GM21723 (cell line): ENCODE data around the gene NOX1.

Experiments used
- ATAC-seq: cut with Tn5 transposase; IDR thresholded peaks from one replicate; pipeline ENCODE4 v1.9.1; 2021; ENCODE audit warnings: mild to moderate bottlenecking, moderate library complexity; ENCODE audit not compliant: unreplicated experiment

The NOX1 gene

DNA sequence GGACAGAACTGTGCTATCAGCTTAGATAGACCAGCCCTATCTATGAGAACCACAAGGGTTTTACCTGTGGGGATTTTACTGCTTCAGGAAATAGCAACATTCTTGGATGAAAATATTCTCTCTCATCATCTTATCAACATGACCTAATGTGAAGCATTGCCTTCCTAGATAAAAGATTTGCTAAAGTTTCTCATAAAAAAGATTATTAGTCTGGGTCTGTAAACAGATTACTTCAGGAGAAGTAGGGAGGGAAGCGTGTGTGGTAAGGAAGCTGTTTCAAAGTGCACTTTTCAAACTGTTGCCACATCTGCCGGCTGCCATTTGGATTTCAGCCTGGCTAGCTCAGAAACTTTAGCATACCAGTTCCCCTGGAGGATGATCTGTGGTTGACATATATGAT lies at the start of gene NOX1:
Gene NOX1 (minus strand): TSS at position 35 of the 400 bp plus-strand sequence. CDS start 220 bp downstream, outside the sequence.
- ATAC-seq: no peak

DNA sequence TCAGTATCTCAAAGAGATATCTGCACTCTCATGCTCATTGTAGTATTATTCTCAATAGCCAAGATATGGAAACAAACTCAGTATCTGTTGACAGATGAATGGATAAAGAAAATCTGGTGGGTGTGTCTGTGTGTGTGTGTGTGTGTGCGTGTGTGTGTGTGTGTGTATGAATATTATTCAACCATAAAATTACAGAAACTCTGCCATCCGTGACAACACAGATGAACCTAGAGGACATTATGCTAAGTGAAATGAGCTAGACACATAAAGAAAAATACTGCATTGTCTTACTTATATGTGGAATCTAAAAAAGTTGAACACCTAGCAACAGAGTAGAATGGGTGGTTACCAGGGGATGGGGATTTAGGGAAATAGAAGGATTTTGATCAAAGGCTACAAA lies 41.4 kb upstream of the NOX1 start:
- ATAC-seq: no peak

DNA sequence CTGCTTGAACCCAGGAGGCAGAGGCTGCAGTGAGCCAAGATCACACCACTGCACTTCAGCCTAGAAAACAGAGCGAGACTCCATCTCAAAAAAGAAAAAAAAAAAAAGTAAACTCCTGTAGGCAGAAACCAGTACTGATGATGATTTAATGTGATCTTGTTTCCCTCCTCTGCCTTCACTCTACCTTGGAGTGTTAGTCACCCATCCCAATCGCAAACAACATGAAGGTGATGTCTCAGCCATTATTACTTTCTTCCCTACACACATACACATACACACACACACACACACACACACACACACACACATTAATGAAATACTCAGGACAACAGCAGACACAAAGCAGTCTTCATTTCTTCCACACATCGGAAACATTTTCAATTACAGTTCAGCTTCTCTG lies 39.0 kb upstream of the NOX1 start:
- no peak for ATAC-seq

DNA sequence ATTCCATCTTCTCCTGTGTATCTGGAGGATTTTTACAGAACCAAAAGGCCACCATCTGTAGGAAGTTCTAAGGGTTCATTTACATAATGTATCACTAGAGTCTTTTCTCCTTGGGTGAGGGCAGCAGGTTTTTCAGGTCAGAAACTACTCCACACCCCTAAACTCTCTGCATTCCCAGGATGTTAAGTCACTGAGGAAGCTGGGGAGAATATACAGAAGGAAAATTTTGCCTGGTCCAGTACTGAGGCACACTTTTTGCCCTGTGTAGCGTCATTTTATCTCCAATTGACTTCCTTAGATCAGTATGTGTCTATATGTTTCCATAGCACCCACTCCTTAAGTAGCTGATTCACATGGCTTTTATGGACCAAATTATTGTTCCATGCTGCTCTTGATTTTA lies 37.6 kb upstream of the NOX1 start:
- no peak for ATAC-seq

DNA sequence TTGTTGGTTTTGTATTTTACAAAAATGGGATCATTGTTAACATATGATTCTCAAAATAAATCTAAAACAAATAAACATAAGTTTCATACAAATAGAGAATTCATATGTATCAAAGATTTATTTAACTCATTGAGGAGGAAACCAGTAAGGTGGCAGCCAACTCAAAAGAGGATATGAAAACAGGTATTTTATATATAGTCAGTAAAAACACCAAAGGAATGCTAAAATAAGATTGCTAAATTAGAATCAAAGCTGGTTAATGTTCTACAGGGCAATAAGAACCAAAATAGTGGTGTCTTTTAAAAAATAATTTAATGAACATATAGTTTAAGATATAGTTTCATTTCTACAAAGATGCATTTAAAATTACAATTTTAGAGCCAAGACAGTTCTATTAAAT lies 31.5 kb upstream of the NOX1 start:
- no peak for ATAC-seq

DNA sequence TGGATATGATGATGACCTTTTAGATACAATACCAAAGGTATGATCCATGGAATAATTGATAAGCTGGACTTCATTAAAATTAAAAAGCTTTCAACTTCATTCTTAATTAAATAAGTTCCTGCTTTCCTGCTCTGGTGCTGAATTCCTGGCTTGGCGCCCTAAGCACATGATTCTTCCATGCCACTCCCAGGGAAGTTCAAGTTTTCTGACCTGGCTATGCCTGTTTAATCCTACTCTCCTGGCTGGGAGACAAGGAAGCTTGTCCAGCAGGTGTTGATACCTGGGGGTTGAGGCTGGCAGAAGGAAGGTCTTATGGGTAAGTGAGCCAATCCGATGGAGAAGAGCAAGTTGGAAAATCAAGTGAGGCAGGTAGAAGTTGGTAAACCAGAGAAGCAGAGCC lies 30.3 kb upstream of the NOX1 start:
- no peak for ATAC-seq

DNA sequence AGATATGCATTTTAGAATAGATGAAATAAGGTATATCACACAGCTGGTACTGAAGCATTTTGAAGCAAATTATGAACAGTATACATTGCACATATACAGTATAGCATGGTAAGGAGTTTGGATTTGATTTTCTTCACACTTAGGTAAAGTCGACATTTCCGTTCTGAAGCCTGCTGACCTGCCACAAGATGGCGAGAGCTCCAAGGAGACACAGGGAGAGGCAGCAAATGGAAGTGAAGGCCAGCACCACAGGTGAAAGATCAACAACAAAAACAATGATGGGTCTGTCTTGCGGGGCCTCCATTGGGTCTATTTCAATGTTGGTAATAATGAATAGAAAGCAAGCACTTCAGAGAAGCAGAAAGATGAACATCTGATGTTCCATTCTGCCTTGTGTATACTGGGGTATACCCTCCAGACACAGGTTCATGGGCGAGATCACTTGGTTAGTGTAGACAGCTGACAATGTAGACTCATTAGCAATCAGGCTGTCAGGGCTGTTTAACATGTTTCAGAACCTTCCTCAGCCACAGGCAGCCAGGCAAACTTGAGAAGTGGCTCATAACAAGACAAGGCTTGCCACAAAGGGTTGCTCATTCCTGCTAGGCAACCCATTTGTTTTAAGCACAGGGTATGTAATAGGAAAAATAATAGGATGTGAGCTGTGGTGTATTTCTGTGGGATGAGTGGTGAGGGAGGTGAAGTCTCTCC lies 21.4 kb upstream of the NOX1 start:
- peak; percentile 68 for ATAC-seq

DNA sequence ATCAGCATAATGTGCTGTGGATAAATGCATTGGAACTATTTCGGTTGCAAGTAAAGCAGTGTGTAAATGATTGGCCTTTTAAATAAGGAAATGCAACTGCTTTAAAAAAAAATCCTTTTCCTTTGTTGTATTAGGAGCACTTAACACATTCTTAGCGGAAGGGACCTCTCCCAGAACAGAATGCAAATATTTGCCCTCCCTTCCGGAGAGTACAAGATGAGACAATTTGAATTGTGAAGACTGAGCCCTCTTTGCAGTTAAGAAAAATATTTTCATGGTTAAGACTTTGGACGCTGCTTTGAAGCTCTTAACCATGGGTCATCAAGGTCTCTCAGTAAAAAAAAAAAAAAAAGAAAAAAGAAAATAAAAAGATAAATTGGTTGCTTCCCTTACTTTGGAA lies 9.5 kb upstream of the NOX1 start:
- no peak for ATAC-seq

DNA sequence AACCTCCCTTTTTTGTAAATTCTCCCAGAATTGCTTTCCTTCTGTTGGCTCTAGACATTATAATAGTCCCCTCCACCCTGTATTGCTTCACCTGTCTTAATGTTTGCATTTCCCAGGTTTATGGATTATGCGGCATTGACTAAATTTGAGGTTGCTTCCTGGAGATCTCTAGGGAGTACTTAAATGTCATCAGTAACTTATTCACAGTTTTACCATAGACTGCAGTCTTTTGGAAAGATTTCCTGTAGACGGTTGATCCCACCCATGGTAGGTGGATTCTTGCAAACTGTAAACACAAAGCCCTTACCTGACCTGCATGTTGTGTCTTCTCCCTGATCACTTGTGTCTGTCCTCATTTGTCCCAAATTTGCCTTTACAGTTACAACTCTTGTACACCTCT lies 6.2 kb upstream of the NOX1 start:
- ATAC-seq: no peak

DNA sequence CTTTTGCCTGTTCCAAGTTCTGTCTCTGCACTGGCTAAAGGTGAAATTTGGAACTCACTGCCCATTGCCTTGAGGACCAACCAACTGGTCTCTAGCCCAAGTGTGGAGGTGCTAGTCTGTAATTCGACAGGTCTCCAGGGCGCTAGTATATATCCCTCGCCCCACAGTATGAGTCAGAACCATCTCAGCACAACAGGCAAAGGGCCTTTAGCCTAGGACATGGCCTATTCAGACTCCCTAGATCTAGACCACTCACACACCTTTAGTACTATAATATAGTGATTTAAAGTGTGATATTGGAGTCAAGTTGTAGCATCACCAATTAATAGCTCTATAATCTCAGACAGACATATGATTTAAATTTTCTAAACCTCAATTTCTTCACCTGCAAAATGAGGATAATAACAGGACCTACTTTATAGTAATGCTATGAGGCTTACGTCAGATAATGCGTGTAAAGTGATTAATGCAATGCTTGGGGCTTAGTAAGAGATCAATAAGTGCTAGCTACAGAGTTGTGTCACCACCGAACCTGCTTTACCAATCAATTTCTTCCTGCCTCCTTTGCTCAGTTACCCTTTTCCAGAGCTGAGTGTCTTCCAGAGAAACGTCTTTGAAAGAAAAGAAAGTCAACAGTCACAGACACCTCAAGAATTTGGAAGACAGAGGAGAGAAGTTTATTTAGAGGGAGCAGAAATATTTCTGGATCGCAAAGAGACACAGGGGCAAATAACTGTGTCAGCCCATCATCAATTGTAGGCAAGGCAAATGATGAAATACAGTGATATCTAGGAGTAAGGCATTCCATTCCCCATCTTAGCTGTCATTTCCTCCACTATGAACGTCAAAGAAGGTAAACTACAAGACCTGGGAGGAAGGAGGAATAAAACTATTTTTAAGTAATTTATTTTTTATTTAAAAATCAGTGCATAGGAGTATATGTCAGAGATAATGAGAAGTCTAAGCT lies 2.3 kb downstream of the NOX1 start:
- no peak for ATAC-seq

DNA sequence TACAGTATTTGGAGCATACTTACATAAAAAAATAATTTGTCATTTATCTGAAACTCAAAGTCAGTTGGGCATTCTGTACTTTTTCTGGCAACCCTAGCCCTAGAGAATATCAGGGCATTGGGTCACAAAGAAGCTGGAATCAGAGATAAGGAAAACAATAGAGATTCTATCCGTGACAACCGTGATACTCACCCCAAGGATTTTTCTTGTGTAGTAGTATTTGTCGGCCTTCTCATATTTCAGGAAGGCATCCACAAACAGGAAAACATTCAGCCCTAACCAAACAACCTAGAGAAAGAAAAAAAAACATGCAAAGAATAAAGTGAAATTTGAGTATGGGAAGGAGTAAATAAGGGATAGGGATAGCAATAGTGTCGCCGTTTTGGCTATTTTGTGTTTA lies 3.6 kb downstream of the NOX1 start:
- no peak for ATAC-seq

DNA sequence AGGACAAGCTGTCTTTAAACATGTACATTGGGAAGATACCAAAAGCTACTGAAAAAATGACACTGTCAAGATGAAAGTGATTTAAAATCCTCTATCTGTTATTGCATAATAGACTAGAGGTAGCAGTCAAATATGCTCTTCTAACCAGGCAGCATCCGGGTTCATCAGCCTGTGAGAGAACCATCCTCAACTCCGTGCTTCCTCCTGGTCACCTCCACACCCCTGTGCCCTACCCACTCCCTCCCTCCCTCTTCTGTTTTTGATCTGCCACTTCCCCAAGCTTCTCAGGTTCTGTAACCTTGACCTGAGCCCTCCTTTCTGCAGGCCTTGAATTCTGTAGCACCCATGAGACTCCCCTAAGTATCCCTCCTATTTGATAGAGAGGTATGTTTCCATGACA lies 5.9 kb downstream of the NOX1 start:
- no peak for ATAC-seq

DNA sequence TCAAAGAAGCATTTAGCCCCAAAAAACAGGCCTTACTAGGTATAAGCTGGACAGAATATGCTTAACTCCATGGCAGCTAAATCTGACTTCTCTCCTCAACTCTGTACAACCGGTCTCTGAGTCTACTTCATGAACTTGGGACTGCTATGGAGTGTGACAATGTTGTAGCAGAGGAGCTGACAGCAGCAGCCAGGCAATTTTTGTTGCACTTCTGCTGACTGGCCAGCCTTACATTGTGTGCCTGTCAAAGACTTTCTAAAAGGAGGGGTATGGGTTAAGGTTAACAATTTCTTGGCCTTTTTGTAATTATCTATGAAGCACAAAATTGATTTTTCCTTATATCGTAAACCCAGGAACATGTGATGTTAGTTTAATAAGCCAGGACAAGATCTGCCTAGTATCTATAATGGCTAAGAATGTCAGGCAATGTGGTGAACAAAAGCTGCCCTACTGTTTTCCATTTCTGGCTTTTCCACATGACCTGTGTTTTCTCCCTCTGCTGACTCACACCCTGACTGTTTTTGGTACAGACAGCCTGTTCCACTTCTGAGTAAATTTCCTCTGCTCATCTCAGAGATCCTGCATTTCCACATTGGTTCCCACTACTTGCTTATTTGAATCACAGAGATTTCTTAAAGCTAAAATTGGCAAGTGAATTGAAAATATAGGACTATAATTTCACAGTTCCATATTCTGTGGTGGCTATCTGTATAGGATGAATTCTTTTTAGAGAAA lies 9.3 kb downstream of the NOX1 start:
- no peak for ATAC-seq

DNA sequence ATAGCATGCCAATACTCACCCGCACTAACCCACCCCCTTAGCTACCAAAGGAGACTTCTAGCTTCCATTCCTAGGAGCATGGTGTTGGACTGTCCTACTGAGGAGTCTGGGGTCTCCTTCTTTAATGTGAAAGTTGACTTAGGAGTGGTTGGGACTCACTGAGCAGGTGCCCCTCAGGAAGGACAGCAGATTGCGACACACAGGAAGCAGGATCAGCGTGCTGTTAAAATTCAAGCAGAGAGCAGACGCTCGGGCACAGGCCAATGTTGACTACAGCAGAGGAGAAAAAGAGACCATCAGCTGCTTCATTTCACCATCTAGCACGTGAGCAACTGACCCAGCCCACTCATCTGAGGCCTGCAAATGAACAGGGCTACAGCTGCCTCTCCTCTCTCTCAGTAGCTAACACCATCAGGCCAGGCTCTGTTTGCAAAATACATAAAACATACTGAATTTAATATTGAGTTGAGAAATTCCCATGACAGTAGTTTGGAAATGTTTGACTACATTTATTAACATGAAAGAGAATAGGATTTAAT lies 10.8 kb downstream of the NOX1 start:
- ATAC-seq: no peak

DNA sequence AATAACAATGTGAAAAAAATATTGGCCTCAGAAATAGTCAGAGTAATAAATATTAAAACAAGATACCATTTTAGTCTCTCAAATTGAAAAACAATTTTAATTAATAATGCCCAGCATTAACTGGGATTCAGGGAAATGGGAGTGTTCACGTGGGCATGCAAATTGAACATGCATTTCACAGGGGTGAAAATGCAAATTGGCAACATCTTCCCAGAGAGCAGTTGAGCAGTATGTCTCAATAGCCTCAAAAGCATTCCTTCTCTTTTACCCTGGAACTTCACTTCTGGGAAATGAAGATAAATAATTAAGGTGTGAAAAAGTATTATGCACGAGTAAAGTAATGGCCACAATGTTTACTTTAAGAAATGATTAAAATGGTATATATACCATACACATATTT lies 21.3 kb downstream of the NOX1 start:
- no peak for ATAC-seq

DNA sequence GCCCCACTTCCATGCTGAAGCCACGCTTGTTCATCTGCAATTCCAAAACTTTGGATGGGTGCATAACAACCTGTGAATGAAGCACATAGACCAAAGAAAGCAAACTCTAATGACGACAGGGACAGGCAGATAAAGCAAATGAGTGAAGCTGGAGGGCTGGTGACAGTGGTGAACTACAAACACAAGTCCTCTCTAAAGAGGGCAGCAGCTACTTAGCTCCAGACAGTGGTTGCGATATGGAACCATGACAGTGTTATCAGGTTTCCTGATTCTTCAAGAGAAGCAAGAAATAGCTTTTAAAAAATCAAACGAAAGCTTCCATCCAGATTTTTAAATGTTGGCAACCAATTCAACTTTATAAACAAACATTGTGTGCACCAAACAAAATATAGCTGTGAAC lies 23.8 kb downstream of the NOX1 start:
- ATAC-seq: no peak

DNA sequence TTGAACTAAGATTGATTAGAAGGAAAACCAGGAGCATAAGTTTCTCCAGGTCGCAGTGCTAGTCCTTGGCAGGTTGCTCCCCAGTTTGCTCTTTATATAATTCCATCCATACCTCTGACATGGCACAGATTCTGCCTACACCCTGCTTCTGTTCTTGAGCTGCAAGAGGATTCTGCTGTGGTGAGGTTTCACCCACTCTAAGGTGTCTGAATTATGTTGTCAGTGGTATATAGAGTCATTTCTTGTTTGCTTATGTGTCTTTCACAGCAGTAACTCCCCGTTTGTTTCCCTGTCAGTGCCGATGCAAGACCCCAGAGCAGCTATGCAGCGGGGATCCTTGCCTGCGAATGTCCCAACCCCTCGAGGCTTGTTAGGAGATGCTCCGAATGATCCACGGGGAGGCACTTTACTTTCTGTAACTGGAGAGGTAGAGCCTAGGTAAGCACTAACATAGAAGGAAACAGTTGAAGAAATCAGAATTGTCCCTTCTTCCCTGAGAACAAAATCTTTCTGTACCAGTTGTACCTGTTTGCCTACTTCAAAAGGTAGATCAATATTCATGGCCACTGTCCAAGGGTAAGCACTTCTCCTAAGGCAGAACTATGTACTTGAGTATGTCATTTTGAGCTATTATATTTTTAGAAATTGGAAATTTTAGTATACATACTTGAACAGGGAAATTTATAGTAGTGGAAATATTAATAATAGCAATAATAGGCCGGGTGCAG lies 42.8 kb downstream of the NOX1 start:
- no peak for ATAC-seq

DNA sequence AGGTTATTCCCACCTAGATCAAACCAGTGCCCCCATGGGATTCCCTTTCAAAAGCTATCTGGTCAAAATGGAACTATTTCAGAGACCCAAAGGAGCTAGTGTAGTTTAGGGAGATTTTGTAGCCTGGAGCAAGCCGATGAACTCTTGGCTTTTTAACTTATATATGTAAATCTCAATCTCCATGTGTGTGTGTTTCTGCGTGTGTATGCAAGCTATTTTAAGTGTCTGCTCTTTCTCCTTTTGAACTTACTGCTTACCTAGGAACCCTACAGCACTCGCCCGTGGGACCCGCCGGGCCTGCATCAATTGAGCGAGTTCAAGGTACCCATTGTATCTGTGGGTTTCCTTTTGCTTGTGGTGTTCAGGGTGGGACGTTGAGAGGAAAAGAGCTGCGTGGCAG lies 43.6 kb downstream of the NOX1 start:
- peak; percentile 45 for ATAC-seq

DNA sequence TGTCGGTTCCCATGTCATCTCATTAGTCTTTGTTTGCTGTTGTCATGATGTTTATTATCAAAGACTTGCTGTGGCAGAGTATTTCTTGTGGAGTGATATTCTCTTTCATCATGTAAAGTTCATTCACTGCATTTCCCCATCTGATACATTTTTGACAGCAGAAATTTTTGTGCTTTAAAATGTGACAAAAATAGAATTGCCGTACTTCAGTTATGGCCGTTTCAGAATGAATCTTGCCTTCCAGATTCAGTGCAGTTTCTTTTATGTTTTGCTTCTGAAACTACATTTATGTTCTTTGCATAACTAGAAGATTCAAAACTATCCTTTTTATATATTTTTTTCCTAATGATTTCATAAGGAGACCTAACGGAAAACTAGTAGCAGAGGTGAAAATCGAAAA lies 44.0 kb downstream of the NOX1 start:
- peak; percentile 47 for ATAC-seq

DNA sequence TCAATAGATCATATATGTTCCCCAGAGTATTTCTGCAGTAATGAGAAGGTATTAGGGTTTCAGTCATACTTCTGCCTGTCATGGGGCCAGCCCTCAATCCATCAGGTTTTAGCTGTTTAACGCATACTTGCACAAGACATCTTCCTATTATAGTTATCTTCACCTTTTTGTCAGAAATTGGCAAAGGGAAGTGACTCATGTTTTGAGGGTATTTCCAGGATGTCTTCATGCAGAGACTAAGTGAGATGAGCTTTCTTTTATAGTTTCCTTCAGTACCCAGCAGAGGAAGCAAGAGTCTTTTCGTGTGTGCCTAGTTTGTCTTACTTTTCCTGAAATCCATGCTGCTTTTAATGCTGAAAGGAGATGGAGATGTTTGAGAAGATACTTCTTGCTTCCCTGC lies 44.4 kb downstream of the NOX1 start:
- ATAC-seq: peak; percentile 82
